AG08396 (cell line): Measurements from ENCODE around the gene TMEM59L.
A peak's percentile ranks its signal among the peaks of the same experiment; 100 is the strongest.
"Not testable (repeated sequence)": the region's sequence is repeated elsewhere in the genome, so short reads cannot be mapped to it uniquely, and the experiment has no call there.

ENCODE experiments used
- DNase-seq: peaks from one replicate; pipeline ENCODE4 v3.0.0; 2012; ENCODE audit warnings: low spot score, mixed read lengths

TMEM59L gene

DNA sequence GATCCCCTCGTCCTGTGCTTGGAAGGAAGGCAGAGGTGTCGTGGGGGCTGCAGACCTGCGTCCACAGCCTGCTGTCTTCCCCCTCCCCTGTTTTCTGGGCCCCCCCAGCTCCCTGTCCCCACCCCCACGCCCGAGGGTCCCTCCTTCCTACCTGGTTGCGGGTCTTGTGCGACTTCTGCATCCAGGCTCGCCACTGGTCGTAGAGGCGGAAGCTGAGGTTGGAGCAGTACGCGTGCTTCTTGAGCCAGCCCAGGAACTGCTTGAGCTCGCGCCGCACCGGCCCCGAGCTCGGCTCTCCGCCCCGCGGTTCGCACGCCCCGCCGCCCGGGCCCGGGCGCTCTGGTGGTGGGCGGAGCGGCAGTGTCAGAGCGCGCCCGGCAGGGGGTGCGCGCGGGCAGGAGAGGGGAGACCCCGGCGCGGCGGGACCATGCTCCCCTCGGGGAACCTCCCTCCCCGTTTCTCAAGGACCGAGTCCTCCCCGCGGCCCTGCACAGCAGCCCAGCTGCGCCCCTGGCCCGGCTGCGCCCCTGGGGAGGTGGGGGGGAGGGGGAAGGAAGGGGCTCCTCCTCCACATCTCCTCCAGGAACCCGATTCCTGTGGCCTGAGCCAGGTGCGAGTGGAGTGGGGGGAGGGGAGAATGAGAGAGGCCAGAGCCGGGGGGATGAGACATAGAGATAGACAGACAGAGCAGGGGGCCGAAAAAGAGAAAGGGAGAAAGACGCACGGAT is 18.4 kb upstream of the TMEM59L start:
- DNase-seq: peak; percentile 96

DNA sequence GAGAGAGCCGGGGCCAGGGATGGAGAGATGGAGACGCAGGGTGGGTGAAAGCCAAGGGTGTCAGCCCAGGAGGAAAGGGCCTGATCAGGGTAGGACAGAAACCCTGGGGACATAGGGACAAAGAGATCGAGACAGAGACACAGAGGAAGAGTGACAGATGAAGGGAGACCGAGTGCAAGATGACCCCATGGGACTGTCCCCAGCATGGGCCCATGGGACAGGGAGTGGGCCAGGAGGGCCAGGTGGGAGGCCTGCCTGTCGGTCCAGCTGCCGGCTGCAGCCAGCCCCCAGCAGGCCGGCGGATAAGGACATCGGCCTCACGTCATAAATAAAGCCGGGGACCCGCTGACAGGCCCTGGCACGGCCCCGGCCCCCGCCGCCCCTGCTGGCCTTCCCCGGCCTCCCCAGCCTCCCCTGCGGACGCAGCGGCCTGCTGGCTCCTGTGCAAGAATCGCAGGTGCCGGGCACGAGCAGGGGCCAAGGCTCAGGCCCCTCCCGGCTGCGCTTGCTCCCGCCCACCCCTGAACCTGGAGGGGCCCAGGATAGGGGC is 17.8 kb upstream of the TMEM59L start:
- no peak for DNase-seq

DNA sequence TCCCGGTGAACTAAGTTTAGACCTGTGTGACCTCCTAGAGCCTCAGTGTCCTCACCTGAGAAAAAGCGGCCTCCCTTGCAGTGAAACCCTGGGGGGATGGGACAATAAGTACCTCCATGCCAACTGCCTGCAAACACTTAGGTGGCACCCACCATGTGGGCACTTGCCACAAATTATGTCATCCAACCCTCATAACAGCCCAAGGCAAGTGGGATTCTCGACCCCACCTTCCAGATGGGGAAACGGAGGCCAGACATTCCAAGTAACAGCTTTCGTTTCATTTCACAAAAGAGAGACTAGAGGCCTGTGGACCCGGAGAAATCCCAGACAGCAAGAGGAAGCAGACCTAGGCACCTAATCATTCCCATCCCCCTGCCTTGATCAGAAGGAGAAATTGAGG is 17.2 kb upstream of the TMEM59L start:
- no peak for DNase-seq

DNA sequence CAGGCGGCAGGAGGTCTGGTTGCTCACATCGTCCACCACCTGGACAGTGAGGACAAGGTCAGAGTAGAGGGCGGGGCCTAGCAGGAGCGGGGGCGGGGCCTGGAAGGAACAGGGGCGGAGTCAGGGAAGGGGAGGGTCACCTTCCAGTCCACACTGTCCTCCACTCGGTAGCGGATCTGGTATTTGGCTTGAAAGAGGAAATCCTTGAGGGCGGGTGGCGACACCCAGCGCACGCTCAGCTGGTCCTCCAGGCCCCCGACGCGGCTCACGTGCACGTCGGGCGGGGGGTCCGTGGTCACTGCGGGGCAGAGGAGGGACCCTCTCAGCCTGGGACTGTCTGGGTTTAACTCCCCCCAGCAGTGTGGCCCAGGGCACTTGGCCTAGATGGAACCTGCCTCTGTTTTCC is 15.9 kb upstream of the TMEM59L start:
- DNase-seq: peak; percentile 60

DNA sequence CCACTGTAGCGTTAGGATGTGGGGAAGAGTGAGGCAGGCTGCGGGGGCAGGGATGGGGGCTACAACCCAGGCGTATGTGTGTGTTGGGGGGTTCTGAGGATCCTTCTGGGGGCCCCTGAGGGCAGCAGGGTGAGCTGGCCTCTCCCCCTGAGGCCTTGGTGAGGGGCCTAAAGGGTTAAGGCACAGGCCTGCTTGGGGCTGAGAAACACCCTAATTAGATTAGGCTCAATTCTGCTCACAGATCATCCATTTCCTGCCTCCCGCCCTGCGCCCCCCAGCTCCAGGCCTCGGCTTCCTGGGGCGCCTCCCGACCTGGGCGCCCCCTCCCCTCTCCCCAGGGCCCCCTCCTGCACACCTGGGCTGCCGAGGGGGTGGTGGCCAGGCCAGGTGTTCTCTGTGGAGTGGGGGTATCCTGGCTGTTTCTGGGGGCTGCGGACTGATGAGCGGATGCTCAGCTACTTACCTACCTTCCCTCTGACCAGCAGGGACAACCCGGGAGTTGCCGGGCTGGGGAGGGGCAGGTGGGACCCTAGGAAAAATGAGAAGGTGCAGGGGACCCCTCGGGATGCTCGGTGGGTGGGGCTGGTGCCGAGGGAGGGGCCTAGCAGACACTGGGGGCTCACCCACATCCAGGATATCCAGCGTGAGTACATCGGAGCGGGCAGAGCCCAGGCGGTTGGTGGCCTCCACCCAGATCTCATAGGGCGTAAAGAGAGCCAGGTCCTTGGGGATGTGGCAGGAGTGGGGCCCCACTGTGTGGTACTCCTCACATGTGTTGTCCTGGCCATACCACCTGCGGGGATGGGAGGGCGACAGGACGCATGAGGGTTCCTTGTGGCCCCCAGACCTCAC is 14.6 kb upstream of the TMEM59L start:
- DNase-seq: peak; percentile 20

DNA sequence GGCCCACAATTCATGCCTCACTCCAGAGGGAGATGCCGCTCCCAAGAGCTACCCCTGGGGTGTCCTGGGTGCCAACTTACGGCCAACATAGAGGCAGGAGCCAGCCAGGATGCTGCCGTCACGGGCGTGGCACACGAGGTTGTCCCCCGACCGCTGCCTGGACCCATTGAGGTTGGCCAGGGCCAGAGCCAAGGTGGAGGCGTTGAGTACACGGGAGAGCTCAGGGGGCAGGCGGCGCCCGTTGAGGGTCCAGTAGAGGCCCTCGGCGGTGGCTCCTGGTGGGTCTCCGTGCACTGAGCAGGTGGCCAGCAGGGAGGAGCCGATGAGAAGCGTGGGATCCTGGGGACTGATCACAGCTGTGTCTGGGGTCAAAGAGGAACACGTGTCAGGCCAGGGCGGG is 13.2 kb upstream of the TMEM59L start:
- no peak for DNase-seq

DNA sequence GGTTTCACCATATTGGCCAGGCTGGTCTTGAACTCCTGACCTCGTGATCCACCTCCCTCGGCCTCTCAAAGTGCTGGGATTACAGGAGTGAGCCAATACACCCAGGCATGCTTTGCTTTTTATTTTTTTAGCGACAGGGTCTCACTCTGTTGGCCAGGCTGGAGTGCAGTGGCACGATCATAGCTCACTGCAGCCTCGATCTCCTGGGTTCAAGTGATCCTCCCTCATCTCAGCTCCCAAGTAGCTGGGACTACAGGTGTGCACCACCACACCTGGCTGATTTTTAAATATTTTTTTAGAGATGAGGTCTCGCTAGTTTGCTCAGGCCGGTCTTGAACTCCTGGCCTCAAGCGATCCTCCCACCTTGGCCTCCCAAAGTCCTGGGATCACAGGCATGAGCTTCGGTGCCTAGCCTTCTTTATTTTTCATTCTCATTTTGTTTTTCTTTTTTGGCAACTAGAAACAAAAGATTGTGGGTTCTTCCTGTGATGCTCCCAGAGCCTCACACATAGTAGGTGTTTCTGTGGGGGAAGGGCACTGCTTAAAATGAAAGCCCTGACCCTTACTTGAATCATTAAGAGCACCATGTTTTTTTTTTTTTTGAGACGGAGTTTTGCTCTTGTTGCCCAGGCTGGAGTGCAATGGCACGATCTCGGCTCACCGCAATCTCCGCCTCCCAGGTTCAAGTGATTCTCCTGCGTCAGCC is 11.8 kb upstream of the TMEM59L start:
- DNase-seq: not testable (repeated sequence)

DNA sequence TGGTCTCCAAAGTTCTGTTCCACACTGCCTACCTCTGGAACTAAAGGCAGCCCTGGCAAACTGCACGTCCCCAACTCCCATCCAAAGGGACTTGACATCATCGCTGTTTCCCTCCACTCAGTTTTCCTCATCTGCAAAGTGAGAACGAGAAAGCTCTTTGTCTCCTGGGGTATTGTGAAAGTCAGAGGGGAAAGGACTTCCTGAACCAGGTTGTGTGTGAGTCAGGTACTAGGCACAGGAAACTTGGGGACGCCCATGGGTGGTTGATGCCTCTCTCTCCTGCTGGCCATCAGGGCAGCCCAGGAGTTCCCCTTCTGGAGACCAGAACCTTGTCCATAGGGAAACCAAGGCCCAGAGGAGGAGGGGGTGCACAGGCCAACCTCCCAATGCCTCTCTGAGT is 10.8 kb upstream of the TMEM59L start:
- no peak for DNase-seq

DNA sequence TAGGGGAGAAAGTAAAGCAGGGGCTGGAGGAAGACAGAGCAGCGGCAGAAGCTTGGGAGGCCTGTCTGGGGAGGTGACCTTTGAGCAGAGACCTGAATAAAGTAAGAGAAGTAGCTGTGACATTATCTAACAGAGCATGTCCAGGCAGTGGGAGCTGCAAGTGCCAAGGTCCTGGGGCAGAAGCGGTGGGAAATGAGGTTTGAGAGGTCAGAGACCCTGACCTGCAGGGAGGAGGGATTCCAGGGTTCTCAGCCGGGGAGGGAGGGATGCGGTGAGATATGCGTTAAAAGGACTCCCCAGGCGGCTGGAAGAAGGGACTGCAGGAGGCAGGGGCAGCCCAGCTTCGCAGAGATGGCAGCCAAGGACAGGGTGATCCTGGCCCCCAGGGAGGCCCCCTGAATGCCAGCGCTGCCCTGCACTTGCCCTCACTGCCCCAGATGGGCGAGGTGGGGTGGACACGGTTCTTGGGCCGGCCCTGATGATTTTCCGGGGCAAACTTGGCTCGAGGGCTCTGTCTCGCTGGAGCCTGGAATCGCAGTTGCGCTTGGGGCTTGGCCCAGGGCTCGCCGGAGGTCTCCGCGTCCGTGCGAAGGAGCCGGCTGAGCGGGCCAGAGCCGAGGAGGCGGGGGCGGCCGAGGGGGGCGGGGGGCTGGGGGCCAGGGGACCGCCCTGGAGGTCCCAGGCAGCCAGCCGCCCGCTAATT is 9.3 kb upstream of the TMEM59L start:
- DNase-seq: peak; percentile 77

DNA sequence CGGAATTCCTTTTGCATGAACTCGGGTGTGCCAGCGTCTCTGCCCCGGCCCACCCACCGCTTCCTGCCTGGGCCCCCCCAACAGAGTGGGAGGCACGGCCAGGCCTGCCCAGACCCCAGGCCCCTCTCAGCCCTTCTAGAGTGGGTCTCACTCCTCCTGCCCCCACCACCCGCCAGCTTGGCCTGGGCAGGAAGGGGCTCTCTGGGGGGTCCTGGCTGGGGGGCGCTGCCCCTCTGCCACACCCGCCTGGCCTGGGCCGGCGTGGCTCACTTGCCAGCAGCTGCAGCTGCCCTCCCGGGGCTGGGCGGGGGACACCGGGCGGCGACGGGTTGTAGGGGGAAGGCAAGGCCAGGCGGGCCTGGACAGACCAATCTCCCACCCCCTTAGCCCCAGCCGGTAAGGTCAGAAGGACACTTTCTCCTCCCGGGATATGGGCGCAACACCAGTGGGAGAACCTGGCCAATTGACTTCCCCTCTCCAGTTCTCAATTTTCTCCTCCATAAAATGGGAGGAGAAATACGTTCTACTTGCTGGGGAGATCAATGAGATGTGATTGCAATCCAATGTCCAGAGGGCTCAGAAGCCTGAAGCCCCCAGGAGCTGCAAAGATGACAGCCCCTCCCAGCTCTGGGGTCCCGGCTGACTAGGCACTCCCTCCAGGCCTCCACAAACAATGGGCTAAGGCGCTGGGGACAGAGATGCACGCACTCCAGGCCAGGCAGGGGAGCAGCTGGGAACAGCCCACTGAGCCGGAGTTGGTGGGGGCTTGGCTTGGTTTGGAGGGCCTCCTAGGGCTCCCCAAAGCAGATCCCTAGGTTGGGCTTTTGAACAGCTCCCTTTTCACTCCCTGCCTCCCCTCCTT is 8.5 kb upstream of the TMEM59L start:
- DNase-seq: peak; percentile 6

DNA sequence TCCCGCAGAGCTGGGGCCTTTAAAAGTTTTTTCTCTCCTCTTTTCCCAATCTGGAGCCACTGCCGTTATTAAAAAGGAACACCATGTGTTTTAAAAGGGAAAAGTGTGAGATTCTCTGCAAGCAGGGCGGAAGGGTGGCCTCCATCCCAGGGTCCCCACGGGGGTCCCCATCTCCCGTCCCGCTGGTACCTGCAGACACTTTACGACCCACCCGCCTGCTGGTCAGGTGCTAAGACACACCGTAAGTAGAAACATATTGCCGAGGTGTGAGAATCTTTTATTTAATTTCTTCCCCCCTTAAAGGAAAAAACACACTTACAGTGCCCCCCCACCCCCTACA is 7.9 kb upstream of the TMEM59L start:
- no peak for DNase-seq

DNA sequence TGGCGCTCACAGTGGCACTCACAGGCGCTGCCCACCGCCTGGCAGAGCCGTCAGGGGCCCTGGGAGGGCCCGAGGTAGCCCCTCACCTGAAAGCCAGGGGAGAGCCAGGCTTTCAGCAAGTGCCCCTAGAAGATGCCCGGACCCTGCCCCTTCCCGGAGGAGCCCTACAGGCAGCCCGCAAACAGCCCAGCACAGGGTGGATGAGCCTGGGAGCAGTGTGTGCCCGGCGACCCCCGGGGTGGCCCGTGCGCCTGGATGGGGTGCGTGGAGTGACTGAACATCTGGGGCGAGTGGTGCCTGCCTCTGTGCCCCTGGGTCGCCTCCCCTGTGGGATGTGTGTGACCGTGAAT is 7.5 kb upstream of the TMEM59L start:
- DNase-seq: no peak

DNA sequence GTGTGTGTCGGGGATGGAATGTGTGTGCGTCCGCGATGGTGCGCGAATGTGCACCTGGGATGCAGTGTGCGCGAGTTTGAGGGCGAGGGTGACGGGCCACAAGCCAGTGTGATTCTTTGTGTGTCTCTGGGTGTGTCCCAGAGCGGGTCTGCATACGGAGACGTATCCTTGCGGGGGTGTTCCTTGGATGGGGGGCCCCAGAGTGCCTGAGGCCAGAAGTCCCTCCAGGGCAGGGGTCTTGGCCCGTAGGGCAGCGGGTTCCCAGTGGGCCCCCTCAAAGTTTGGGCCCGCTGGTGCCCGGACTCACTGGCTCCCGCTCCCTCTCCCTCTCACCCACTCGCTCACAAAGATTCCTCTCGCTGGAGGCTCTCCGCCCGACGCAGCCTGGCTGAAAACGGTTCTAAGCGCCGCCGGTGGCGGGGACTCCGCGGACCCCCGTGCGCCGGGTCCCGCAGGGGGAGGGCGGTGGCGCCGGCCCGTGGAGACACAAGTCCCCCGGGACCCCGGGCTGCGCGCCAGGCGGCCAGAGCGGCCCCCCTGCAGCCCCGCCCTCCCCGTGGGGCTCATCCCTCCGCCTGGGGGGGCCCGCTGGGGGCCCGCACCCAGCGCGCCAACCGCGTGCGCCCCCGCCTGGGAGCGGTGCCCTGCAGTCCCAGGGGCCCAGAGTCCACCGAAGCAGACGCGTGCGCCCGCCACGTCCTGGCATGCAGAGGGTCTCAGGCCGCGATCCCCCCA is 7.0 kb upstream of the TMEM59L start:
- peak; percentile 33 for DNase-seq

DNA sequence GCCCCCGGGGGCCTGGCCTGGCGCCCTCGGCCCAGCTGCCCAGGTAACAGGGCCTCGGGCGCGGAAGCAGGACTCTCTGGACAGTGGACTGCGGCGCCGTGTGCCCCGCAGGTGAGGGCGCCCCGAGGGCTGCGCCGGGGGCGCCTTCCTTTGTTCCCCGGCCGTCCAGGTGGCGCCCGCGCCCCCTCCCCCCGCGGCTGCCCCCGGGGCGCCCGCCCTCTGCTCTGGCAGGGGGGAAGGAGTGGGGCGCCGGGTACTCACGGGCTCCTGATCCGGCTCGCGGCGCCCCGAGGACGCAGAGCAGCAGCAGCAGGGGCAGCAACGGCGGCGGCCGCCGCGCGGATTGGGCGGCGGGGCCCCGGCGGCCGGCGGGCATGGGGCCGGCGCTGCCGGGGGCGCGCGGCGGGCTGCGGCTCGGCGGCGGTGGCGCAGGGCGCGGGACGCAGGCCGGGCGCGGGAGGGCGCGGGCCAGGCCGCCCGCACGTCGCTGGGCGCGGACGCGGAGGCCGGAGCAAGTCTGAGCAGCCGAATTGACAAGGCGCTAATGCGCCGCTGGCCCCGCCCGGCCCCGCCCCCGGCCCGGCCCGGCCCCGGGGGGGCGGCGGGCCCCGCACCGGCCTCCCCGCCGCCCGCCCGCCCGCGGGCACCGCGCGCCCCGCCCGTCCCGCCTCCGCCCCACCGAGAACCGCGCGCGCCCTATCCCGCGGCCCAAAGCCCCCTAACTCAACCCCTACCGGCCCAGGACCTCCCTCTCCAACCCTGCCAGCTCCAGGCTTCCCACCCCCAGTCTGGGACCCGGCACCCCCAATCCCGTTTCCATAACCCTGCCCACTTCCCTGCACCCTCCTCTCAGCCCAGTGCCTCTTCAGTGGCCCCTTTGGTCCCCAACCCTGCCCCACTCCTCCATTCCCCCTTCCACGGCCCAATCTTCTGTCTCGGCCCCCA is 6.1 kb upstream of the TMEM59L start, which contains the start of gene CRLF1:
CRLF1 (minus strand) TSS at position 519 of the 945 bp plus-strand sequence; CDS start at position 376, 143 bp downstream.
- peak; percentile 47 for DNase-seq

DNA sequence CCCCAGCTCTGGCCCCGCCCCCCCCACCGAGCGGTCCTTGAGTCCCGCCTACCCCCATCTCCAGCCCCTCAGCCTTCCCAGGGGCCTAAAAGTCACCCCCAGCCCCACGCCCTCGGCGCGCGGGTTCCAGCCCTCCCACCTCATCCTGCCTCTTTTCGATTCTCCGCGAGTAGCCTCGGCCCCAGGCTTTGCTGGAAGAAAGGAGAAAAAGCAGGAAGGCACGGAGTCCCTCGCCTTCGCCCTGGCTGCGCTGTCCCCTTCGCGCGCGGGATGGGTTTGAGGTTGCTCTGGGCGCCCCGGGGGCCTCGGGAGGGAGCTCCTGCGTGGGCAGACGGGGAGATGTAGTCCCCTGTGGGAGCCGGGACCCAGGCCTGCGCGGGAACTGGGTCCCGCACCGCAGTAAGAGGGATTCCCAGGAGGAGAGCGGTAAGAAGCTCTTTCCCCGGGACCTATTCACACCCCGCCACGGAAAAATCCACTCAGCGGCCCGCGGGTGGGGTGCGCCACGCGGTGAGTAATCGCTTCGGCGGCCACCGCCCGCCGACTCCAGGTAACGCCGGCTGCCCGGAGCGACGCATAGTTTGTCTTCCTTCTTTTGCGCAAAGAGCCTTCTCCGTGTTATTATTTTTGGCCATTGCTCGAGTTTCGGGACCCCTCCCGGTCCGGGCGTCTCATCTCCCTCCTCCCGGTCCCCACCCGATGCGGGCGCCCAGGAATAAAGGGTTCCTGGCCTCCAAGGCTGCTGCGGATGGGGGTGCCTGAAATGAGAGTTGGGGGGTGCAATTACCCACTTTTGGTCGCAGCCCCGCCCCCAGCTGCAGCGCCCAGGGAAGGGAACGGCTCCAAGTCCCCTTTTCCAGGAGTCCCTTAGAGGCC is 5.2 kb upstream of the TMEM59L start:
- peak; percentile 35 for DNase-seq

DNA sequence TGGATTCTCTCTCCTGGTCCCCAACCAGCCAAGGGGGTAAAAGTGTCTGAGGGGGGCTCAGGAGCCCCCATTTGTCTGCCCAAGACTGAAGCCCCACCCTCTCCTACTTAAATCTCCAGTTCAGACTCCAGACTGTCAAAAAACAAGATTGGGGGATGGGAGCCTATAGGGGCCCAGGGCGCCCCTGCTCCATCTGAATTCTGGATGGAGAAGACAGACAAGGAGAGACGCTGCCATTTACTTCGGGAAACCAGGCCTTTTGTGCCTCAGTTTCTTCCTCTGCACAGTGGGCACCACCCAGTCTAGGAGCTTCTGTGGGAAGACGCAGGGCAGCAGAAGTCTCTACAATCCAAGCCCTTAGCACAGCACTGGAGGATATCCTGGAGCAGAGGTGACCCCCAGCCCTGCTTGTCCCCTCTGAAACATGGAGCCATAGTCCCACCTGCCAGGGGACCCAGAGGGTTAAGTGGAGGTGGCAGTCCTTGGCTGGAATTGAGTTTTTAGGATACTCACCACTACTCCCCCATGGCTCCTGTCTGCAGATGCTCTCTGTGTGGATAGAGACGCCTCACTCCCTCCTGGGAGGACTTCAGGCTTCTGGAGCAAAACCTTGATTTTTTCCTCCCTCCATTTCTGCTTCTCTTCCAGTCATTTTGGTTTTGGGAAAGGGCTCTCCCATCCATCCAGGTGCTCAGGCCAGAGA is 4.4 kb upstream of the TMEM59L start:
- DNase-seq: no peak
